GM21390 (cell line): ENCODE measurements around the gene GPC6.

Experiments
- ATAC-seq: cut with Tn5 transposase; IDR thresholded peaks from one replicate; pipeline ENCODE4 v1.9.1; 2021; ENCODE audit not compliant: unreplicated experiment

The GPC6 gene

GRCh38 chr13:94143624-94144350 is 917.2 kb downstream of the GPC6 start:
- ATAC-seq: no peak

- no peak for ATAC-seq
Observed at GRCh38 chr13:94145966-94146365, 919.4 kb downstream of the GPC6 start.

GRCh38 chr13:94153586-94153985 is 927.0 kb downstream of the GPC6 start:
- ATAC-seq: no peak

- no peak for ATAC-seq
Observed at GRCh38 chr13:94154367-94154766, 927.8 kb downstream of the GPC6 start.

GRCh38 chr13:94157705-94158218 is 931.2 kb downstream of the GPC6 start:
- ATAC-seq: no peak

GRCh38 chr13:94160875-94161274 is 934.3 kb downstream of the GPC6 start:
- ATAC-seq: no peak

GRCh38 chr13:94162289-94162688 is 935.7 kb downstream of the GPC6 start:
- no peak for ATAC-seq

- no peak for ATAC-seq
Observed at GRCh38 chr13:94163535-94163934, 936.9 kb downstream of the GPC6 start.

GRCh38 chr13:94168783-94169453 is 942.3 kb downstream of the GPC6 start:
- no peak for ATAC-seq

- no peak for ATAC-seq
Observed at GRCh38 chr13:94169454-94170144, 943.0 kb downstream of the GPC6 start.

- no peak for ATAC-seq
Observed at GRCh38 chr13:94170145-94170571, 943.6 kb downstream of the GPC6 start.

- no peak for ATAC-seq
Observed at GRCh38 chr13:94172416-94172815, 945.8 kb downstream of the GPC6 start.

- ATAC-seq: no peak
Observed at GRCh38 chr13:94173312-94173854, 946.8 kb downstream of the GPC6 start.

GRCh38 chr13:94174009-94174408 is 947.4 kb downstream of the GPC6 start:
- ATAC-seq: no peak

GRCh38 chr13:94175076-94175475 is 948.5 kb downstream of the GPC6 start:
- ATAC-seq: no peak

- no peak for ATAC-seq
Observed at GRCh38 chr13:94176561-94176960, 950.0 kb downstream of the GPC6 start.

GRCh38 chr13:94177041-94177440 is 950.4 kb downstream of the GPC6 start:
- no peak for ATAC-seq

GRCh38 chr13:94178625-94179244 is 952.1 kb downstream of the GPC6 start:
- no peak for ATAC-seq

GRCh38 chr13:94181461-94182107 is 955.0 kb downstream of the GPC6 start:
- ATAC-seq: peak; percentile 49

GRCh38 chr13:94182185-94182761 is 955.7 kb downstream of the GPC6 start:
- ATAC-seq: no peak
